HK-2 (cell line): ENCODE measurements around the gene ENTPD6.
"Not testable (repeated sequence)": the region's sequence is repeated elsewhere in the genome, so short reads cannot be mapped to it uniquely, and the experiment has no call there.

Experiments
- DNase-seq: peaks from one replicate; pipeline ENCODE4 v3.0.0-alpha.2; 2018; ENCODE audit not compliant: unreplicated experiment

ENTPD6 gene

GRCh38 chr20:25257130-25257529 is 61.6 kb downstream of the ENTPD6 start:
- DNase-seq = no peak

DNA sequence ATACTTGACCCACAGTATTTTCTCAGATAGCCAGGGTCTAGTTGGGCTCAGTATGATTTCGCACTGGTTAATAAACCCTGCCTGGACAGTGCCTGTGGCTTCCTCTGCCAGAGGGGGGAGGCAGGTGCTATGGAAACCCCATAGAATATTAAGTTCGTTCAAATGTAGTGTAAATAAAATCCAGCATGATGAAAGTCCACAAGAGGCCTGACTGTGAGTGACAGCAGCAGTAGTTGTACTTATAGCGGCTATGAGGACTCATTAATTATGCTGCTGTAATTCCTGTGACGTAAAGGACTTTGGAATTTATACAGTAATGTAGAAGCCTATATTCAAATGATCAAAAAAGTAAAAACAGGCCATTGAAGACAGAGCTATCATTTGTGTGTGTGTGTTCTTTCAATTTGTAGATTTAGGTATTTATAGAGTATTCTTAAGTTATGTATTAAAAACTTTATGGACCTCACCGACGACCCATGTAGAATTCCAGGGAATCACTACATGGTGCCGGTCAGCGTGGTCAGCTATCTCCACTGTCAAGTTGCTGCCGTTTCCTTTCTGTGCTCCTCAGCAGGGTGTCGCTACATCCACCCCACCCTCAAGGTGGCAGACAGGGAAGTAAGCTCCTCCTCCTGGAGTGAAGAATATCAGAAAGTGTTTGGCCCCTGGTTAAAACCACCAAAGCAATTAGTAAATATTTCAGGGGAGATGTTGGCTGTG is 62.4 kb downstream of the ENTPD6 start:
- DNase-seq = no peak

DNA sequence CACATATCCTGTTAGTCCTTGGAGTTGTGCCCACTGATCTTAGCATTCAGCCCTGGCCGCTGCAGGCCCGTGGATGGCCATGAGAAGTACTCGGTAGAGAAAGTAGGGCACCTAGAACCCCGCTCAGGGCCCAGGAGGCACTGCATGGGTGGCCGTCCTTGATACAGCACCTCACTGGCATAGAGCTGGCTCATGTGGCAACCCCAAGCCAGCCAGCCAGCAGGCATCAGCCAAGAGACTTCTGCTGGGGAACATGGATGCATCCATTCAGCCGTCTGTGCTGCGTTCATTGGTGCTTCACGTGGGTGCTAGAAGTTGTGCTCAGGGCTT is 62.9 kb downstream of the ENTPD6 start:
- DNase-seq = no peak

- no peak for DNase-seq
These were observed 63.3 kb downstream of the ENTPD6 start for GRCh38 chr20:25258828-25259227.

- no peak for DNase-seq
These were observed 63.8 kb downstream of the ENTPD6 start for GRCh38 chr20:25259358-25259757.

GRCh38 chr20:25259788-25260254 is 64.3 kb downstream of the ENTPD6 start:
- DNase-seq = no peak

DNA sequence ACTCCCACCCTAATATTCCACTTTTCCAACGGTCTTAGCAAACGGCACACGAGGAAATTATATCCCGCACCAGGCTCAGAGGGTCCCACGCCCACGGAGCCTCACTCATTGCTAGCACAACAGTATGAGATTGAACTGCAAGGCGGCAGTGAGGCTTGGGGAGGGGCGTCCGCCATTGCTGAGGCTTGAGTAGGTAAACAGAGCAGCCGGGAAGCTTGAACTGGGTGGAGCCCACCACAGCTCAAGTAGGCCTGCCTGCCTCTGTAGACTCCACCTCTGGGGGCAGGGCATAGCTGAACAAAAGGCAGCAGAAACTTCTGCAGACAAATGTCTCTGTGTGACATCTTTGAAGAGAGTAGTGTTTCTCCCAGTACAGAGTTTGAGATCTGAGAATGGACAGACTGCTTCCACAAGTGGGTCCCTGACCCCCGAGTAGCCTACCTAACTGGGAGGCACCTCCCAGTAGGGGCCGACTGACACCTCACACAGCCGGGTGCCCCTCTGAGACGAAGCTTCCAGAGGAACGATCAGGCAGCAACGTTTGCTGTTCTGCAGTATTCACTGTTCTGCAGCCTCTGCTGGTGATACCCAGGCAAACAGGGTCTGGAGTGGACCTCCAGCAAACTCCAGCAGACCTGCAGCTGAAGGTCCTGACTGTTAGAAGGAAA is 65.4 kb downstream of the ENTPD6 start:
- DNase-seq = not testable (repeated sequence)

- no peak for DNase-seq
These were observed 73.7 kb downstream of the ENTPD6 start for GRCh38 chr20:25269057-25269832.

DNA sequence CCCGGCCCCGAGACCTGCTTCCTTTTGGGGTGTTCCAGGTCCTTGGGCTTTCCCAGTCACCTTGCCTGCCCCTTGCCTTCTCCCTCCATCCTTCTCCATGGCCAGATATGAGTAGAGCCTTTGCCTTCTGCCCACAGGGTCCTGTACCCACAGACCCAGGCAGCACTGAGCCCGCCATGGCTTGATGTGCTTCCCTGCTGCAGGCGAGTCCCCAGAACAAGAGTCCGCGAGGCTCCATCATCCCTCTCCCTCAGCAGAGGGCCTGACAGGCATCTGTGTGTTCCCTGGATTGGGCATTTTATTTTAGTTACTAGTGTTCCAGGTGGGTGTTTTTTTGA is 74.3 kb downstream of the ENTPD6 start:
- no peak for DNase-seq

DNA sequence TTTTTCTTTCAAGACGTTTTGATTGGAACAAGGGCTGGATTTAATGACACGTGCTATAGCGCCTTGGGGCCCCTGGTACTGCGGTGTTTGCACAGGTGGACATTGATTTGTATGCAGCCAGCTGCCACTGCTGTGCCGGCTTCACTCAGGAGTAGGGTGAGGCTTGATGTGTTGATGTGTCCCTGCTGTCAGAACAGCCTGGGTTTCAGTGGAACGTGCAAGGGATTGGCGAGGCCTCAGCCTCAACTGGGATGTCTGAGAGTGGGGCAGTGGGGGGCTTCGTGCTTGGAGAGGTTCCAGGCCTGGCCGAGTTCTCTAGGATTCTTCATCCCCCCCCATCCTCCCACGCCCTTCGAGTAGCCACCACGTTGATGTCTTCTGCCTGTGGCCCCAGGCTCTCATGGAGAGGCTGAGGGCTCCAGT is 75.3 kb downstream of the ENTPD6 start:
- DNase-seq = no peak

- DNase-seq = no peak
These were observed 76.1 kb downstream of the ENTPD6 start for GRCh38 chr20:25271486-25272222.

DNA sequence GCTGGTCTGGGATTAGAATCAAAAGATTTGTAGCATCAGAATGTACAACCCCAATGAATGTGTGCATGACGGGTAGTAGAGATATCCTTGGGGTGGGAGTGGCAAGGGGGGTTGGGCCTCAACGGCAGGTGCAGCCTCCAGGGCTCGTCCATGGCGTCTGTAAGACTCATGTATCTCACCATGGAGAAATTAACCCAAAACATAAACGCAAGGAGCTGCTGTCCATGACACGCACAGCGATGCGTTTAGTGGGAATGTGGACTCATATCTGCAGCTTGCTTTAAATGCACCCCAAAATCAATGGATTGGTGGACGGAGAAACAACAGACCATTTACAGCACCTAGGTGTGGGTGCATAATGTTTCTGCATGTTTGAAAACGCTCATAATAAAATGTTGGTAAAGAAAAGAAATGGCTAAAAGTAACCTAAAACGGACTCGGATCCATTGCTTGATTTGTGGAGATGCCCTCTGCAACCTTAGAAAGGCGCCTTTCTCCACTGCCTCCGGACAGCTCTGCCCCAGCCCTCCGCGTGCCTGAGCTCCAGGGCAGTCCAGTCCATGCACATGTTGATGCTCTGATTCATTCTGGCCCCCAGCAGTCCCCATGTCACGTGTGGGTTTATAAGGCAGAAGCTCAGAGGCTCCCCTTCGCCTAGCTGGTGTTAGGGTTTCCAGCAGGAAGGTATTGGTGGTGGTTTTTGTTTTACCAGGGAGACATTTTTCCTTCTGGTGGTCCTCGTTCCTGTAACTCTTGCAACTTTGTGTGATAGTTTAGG is 76.9 kb downstream of the ENTPD6 start:
- no peak for DNase-seq

DNA sequence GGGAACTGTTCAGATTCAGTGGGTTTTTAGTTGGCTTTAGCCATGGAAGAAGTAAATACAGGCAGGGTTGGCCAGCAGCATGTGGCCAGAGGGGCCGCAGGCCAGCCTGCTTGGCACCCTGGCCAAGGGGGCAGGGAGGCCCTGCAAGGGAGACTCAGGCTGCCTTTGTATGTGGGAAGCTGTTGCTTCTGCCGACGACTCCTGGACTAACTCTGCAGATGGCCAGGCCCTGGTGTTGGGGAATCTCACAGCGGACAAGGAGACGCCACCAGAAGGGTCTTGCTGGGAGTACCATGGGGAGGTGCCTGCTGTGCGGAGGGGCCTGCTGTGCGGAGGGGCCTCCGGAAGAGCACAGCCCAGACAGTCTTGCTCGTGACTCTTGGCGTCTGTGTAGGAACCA is 77.5 kb downstream of the ENTPD6 start:
- no peak for DNase-seq

DNA sequence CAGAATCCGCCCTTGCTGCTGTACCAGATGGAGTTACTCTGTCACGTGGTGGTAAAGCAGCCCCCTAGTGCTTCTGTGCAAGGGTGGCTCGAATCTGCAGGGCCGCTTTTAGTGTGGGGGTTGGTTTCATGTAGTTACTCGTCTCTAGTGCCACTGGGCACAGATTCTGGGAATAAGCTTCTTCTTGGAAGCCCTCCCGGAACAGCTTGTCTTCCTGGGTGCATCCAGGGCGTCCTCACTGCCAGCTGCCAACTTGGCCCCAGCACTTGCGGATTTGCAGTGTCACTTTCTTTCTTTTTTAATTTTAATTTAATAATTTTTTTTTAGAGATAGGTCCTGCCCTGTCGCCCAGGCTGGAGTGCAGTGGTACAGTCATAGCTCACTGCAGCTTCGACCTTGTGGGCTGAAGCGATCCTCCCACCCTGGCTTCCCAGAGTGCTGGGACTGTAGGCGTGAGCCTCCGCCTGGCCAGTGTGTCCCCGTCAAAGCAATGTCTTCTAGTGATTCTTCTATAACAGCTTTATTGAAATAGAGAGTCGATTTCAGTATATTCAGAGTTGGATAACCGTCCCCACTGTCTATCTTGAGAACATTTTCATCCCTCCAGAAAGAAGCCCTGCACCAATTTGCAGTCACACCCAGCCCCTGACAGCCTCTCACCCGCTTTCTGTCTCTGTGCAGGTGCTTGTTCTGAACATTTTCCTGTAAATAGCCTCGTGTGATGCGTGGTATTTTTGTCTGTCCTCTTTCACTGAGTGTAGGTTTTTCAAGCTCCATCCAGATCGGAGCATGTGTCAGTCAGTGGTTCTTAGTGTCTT is 78.2 kb downstream of the ENTPD6 start:
- DNase-seq = no peak

DNA sequence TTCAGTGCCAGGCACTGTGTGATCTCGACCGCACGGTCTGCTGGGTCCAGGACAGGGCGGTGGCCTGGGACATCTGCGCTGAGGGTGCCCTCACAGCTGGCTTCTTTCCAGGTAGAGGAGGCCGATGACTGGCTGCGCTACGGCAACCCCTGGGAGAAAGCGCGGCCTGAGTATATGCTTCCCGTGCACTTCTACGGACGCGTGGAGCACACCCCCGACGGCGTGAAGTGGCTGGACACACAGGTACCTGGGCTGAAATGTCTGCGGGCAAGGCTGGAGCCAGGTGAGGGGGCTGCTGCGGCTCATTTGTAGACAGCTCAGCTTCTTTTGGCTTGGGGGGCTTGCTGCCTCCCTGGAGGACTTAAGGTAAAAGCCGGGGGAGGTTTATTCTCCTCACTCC is 79.0 kb downstream of the ENTPD6 start:
- no peak for DNase-seq

DNA sequence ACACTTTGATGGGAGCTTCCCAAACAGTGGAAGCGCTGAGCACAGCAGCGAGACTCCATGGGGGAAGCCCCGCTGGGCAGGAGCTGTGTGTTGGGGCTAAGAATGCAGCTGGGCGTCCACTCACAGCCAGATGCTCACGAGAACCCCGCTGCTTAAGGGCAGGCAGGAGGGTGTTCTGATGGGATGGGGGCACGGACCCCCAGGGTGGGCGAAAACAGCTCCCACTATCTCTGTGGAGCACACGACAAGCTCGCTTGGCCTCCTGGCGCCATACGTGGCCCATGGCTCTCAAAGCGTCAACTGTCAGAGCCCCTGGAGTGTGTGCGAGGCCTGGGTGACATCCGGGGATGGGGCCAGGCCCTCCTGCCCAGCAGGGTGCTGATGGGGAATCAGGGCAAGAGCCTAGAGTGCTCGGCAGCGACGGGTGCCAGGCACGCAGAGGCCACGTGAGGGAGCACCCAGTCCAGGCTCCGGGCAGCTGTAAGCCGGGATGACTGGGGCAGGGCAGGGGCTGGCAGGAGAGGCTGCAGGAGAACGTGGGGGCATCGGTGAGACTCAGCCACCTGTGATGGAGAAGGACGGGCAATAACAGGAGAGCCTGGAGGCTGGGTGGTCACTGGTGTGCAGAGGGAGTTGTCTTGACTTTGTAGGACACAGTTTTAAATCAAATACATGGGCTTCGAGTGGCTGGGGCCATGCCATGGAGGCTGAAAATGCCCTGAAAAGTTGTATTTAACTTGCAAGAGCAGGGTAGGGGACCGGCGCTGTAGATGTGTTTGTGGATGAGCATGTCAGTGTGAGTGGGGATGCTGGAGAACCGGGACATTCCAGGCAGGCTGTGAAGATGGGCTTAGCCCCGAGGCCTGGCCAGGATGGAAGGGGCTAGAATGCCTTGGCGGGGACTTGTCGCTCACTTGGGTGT is 79.6 kb downstream of the ENTPD6 start:
- no peak for DNase-seq

- no peak for DNase-seq
These were observed 80.5 kb downstream of the ENTPD6 start for GRCh38 chr20:25275813-25276532.
